GM12864 (cell line): ENCODE results near the gene ZIC2.

Source experiments
- DNase-seq: peaks from one replicate; pipeline ENCODE4 v3.0.0-alpha.2; 2011; ENCODE audit warnings: low read depth
- H3K4me3 ChIP-seq: 2 replicates; pipeline ENCODE4 v1.5.1; 2011; ENCODE audit warnings: mild to moderate bottlenecking, low read depth, low read length, control low read depth
- CTCF ChIP-seq: IDR thresholded peaks from 2 replicates; pipeline ENCODE4 v1.5.1; 2011; ENCODE audit warnings: low read depth, mild to moderate bottlenecking, moderate library complexity, low read length, control low read depth, inconsistent platforms; ENCODE audit errors: missing control alignments

ZIC2 gene

GRCh38 chr13:99988529-99989275 lies 7.1 kb downstream of the ZIC2 start:
- TF ChIP-seq CTCF: no peak
- H3K4me3 ChIP-seq: no peak overlapping the region
- no peak for DNase-seq

GRCh38 chr13:99989276-99990125 lies 7.9 kb downstream of the ZIC2 start:
- no peak for TF ChIP-seq CTCF
- H3K4me3 ChIP-seq: no peak overlapping the region
- no peak for DNase-seq

- no peak for TF ChIP-seq CTCF
- no peak for DNase-seq
- no peak overlapping the region for H3K4me3 ChIP-seq
Measured at GRCh38 chr13:99990126-99990977, 8.8 kb downstream of the ZIC2 start.

GRCh38 chr13:99991013-99991827 lies 9.6 kb downstream of the ZIC2 start:
- no peak for TF ChIP-seq CTCF
- no peak for DNase-seq
- H3K4me3 ChIP-seq: no peak overlapping the region

- H3K4me3 ChIP-seq: no peak overlapping the region
- DNase-seq: no peak
- TF ChIP-seq CTCF: no peak
Measured at GRCh38 chr13:99991828-99992775, 10.5 kb downstream of the ZIC2 start.
